NT2/D1 (cell line): ENCODE measurements around the gene ST6GALNAC4.

Experiments used
- YY1 ChIP-seq: IDR thresholded peaks from 2 replicates; pipeline ENCODE4 v1.6.1; 2011; ENCODE audit not compliant: insufficient read length, insufficient read depth
- ZNF274 ChIP-seq: IDR thresholded peaks from 2 replicates; pipeline ENCODE4 v1.6.1; 2011; ENCODE audit warnings: mild to moderate bottlenecking, low read depth, low read length

GRCh38 chr9:127874301-127875221 lies 42.3 kb downstream of the ST6GALNAC4 start:
- TF ChIP-seq ZNF274, result no peak
- no peak for TF ChIP-seq YY1
